Measurements from ENCODE around the gene IL1RAPL2.

The IL1RAPL2 gene

DNA sequence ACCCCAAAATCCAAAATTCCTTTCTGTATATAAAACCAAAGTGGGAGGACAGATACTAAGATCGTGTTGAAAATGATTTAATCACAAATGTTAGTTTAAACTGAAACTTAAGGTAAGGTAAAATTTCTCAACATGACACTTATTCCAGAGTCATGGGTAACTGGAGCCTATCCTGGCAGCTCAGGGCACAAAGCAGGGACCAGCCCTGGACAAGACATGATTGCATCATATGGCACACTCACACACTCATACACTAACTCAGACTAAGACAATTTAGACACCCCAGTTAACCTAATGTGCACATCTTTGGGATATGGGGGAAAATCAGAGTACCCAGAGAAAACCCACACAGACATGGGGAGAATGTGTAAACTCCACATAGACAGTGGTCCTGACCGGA lies 898.6 kb downstream of the IL1RAPL2 start:
- no peak overlapping the region for H2AFZ ChIP-seq (ENCODE audit: low read depth, low read length)
- no peak overlapping the region for H3K27ac ChIP-seq (ENCODE audit: low read length)
- H3K4me3 ChIP-seq (ENCODE audit: low read length) = no peak overlapping the region
- H3K9me3 ChIP-seq (ENCODE audit: insufficient read depth, low read length) = no peaks in the 10 kb centered on the region
- H4K20me1 ChIP-seq (ENCODE audit: insufficient read depth, low read length) = no peaks in the 10 kb centered on the region
- TF ChIP-seq, protein P1, sequence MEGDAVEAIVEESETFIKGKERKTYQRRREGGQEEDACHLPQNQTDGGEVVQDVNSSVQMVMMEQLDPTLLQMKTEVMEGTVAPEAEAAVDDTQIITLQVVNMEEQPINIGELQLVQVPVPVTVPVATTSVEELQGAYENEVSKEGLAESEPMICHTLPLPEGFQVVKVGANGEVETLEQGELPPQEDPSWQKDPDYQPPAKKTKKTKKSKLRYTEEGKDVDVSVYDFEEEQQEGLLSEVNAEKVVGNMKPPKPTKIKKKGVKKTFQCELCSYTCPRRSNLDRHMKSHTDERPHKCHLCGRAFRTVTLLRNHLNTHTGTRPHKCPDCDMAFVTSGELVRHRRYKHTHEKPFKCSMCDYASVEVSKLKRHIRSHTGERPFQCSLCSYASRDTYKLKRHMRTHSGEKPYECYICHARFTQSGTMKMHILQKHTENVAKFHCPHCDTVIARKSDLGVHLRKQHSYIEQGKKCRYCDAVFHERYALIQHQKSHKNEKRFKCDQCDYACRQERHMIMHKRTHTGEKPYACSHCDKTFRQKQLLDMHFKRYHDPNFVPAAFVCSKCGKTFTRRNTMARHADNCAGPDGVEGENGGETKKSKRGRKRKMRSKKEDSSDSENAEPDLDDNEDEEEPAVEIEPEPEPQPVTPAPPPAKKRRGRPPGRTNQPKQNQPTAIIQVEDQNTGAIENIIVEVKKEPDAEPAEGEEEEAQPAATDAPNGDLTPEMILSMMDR (IDR thresholded peaks at IDR 0.05; ENCODE audit: low read depth, low read length) = no peak
- TF ChIP-seq EZH2phosphoT487 (IDR thresholded peaks at IDR 0.05; ENCODE audit: low read depth) = no peak
- H3K27me3 ChIP-seq (ENCODE audit: low read depth, low read length) = no peaks in the 10 kb centered on the region
- no peak overlapping the region for H3K9ac ChIP-seq (ENCODE audit: low read length)
- H3K36me3 ChIP-seq (replicated peaks; ENCODE audit: low read depth, low read length) = no peaks in the 10 kb centered on the region
- peaks cover 21% of the 10 kb centered on the region for H3K4me1 ChIP-seq (ENCODE audit: low read length)
- H3K4me2 ChIP-seq (ENCODE audit: low read length) = no peak overlapping the region
- H3K79me2 ChIP-seq (ENCODE audit: low read length) = no peaks in the 10 kb centered on the region

DNA sequence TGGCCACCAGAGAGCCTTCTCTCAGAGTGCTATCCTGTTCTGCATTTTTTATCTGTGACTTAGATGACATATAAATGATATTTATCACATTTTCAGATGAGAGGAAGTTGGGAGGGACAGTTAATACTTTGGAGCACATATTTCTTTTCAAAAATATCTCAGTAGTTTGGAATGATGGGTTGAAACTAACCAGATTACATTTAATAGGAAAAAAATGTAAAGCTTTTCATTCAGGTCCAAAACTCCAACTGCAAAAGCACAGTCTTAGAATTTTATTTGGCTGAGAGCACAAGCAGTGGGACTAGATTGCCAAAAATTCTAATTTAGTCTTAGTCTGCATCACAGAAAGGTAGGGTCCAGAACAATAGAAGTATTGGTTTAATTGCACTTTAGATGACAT lies 902.7 kb downstream of the IL1RAPL2 start:
- H3K4me1 ChIP-seq (ENCODE audit: low read length) = 0 out of 2 replicates have a peak, but pooled peaks cover 2% of the 10 kb centered on the region
- no peaks in the 10 kb centered on the region for H3K27me3 ChIP-seq (ENCODE audit: low read depth, low read length)
- H3K27ac ChIP-seq (ENCODE audit: low read length) = no peak overlapping the region
- TF ChIP-seq, protein P1 (IDR thresholded peaks at IDR 0.05; ENCODE audit: low read depth, low read length) = no peak
- TF ChIP-seq EZH2phosphoT487 (IDR thresholded peaks at IDR 0.05; ENCODE audit: low read depth) = no peak
- H3K79me2 ChIP-seq (ENCODE audit: low read length) = no peaks in the 10 kb centered on the region
- H3K4me2 ChIP-seq (ENCODE audit: low read length) = no peak overlapping the region
- no peaks in the 10 kb centered on the region for H4K20me1 ChIP-seq (ENCODE audit: insufficient read depth, low read length)
- no peaks in the 10 kb centered on the region for H3K9me3 ChIP-seq (ENCODE audit: insufficient read depth, low read length)
- no peak overlapping the region for H2AFZ ChIP-seq (ENCODE audit: low read depth, low read length)
- no peaks in the 10 kb centered on the region for H3K36me3 ChIP-seq (replicated peaks; ENCODE audit: low read depth, low read length)
- no peak overlapping the region for H3K9ac ChIP-seq (ENCODE audit: low read length)
- no peak overlapping the region for H3K4me3 ChIP-seq (ENCODE audit: low read length)

DNA sequence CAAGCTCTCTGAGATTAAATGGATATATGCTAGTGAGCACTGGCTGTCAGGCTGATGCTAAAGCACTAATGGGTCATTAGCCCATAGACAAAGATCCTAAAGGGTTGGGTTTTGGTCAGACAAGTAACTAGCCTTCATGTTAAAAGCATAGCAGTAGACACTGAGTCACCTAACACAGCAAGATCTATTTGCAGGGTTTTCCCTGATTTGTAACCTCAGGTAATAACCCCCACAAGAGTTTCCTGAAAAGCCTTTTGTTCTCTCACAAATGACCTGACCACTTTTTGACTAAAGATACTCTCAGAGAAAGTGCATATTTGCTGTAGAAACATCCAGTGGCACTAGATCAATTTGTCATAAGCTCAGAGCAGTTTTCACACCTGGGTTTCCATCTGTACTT lies 905.6 kb downstream of the IL1RAPL2 start:
- Histone ChIP-seq H3K4me1 (ENCODE audit: low read length) (peaks cover 13% of the 10 kb centered on the region), H3K27me3 (ENCODE audit: low read depth, low read length) (no peaks in the 10 kb centered on the region), H4K20me1 (ENCODE audit: insufficient read depth, low read length) (no peaks in the 10 kb centered on the region), H3K36me3 (replicated peaks; ENCODE audit: low read depth, low read length) (no peaks in the 10 kb centered on the region), H3K4me2 (ENCODE audit: low read length) (no peak overlapping the region), H3K27ac (ENCODE audit: low read length) (no peak overlapping the region), H3K4me3 (ENCODE audit: low read length) (no peak overlapping the region), H3K79me2 (ENCODE audit: low read length) (no peaks in the 10 kb centered on the region), H2AFZ (ENCODE audit: low read depth, low read length) (no peak overlapping the region), H3K9ac (ENCODE audit: low read length) (no peak overlapping the region), H3K9me3 (ENCODE audit: insufficient read depth, low read length) (no peaks in the 10 kb centered on the region)
- TF ChIP-seq, protein P1 (IDR thresholded peaks at IDR 0.05; ENCODE audit: low read depth, low read length) = no peak
- TF ChIP-seq EZH2phosphoT487 (IDR thresholded peaks at IDR 0.05; ENCODE audit: low read depth) = no peak

DNA sequence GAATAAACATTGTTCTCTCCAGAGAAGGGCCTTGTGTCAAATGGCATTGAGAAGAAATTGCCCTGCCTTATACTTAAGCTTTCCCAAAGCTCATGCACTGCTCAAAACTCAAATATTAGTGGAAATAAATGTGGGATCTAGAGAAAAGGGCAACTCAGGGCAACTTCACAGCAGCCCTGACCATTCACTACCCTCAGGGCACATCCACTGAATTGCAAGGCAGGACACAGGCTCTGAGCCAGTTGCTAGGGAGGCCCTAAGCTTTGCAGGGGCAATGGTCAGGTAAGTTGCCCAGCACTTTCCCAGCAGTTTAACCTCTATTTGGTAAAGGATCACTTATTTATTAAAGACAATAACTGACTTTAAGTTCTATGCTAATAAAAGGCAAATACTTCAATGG lies 909.8 kb downstream of the IL1RAPL2 start:
- H3K27ac ChIP-seq (ENCODE audit: low read length) = peak overlapping the region; percentile 17; the same call in 1 of the 2 replicates
- TF ChIP-seq, protein P1 (IDR thresholded peaks at IDR 0.05; ENCODE audit: low read depth, low read length) = no peak
- TF ChIP-seq EZH2phosphoT487 (IDR thresholded peaks at IDR 0.05; ENCODE audit: low read depth) = no peak
- H4K20me1 ChIP-seq (ENCODE audit: insufficient read depth, low read length) = no peaks in the 10 kb centered on the region
- no peaks in the 10 kb centered on the region for H3K27me3 ChIP-seq (ENCODE audit: low read depth, low read length)
- no peak overlapping the region for H3K9ac ChIP-seq (ENCODE audit: low read length)
- no peaks in the 10 kb centered on the region for H3K79me2 ChIP-seq (ENCODE audit: low read length)
- H2AFZ ChIP-seq (ENCODE audit: low read depth, low read length) = 0 out of 2 replicates have a peak overlapping the region, but pooled peaks have one; percentile 44
- H3K9me3 ChIP-seq (ENCODE audit: insufficient read depth, low read length) = no peaks in the 10 kb centered on the region
- no peak overlapping the region for H3K4me3 ChIP-seq (ENCODE audit: low read length)
- peaks cover 20% of the 10 kb centered on the region for H3K4me1 ChIP-seq (ENCODE audit: low read length)
- peak overlapping the region; percentile 29 for H3K4me2 ChIP-seq (ENCODE audit: low read length)
- no peaks in the 10 kb centered on the region for H3K36me3 ChIP-seq (replicated peaks; ENCODE audit: low read depth, low read length)

Data from OCI-LY3 (cell line).